ENCODE data around the gene CHST2.

CHST2 gene

GRCh38 chr3:143135150-143135549, 15.6 kb downstream of the CHST2 start:
- no peak for DNase-seq

GRCh38 chr3:143137435-143138036, 18.0 kb downstream of the CHST2 start:
- no peak for DNase-seq

DNA sequence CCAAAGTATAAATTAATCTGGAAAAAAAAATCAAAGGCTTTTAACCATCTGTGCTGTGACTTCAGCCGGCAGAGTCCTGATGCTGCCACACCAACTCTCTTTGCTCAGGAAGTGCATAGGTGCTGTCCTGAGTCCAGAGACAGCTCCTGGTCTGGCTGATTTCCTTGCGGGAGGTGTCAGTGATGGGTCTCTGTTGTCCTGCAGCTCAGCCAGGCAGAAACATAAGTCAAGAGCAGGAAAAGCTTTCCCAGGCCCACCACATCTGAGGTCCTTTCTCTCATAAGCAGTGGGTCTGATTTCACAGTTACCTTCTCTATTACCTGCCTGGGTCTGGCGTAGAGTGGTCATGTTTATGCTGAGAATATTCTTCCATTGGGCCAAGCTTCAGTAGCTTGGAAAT, 19.4 kb downstream of the CHST2 start:
- no peak for DNase-seq

DNA sequence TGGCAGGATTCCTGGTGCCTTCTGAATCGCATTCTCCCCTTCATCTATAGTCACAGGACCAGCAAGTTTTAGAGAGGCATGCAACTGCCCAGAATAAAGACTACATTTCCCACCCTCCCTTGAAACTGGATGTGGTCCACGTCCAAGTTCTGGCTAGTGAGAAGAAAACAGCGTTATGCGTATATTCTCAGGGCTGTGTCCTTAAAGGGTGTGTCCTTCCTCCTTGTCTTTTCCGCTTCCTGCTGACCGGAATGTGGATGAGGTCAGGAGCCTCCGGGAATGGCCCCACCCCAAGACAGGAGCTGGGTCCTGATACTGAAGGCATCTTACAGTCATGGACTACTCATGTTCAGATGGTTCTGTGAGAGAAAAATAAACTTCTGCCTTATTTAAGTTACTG, 20.2 kb downstream of the CHST2 start:
- no peak for DNase-seq

DNA sequence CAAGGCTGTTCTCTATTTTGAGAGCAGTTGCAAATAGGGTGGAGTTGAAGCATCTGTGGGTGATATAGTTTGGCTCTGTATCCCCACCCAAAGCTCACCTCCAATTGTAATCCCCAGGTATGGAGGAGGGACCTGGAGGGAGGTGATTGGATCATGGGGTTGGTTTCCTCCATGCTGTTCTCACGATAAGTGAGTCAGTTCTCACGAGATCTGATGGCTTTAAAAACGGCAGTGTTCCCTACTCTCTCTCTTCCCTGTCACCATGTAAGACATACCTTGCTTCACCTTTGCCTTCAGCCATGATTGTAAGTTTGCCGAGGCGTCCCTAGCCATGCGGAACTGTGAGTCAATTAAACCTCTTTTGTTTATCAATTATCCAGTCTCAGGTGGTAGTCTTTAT, 21.0 kb downstream of the CHST2 start:
- DNase-seq, result no peak

DNA sequence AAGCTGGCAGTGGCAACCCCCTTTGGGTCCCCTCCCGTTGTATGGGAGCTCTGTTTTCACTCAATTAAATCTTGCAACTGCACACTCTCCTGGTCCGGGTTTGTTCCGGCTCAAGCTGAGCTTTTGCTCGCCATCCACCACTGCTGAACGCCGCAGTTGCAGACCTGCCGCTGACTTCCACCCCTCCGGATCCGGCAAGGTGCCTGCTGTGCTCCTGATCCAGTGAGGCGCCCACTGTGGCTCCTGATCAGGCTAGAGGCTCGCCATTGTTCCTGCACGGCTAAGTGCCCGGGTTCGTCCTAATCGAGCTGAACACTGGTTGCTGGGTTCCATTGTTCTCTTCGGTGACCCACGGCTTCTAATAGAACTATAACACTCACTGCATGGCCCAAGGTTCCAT, 22.8 kb downstream of the CHST2 start:
- DNase-seq, result no peak

DNA sequence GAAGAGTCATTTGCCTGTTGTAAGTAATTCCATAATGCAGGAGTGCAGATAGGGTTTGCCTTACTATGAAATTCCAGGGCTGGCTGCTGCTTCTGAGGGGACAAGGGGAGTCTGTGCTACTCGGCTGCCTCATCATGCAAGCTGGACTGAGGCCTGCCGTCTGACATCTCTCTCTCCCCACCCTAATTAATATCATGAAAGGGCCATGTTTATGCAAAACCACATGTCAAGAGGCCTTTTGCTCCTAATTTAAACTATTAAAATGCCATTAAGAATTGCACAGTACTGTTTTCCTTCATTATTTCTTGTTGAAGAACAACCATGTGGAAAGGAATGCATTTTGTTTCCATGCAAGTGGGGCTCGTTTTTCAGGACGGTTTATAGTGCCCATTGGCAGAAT, 26.3 kb downstream of the CHST2 start:
- no peak for DNase-seq

DNA sequence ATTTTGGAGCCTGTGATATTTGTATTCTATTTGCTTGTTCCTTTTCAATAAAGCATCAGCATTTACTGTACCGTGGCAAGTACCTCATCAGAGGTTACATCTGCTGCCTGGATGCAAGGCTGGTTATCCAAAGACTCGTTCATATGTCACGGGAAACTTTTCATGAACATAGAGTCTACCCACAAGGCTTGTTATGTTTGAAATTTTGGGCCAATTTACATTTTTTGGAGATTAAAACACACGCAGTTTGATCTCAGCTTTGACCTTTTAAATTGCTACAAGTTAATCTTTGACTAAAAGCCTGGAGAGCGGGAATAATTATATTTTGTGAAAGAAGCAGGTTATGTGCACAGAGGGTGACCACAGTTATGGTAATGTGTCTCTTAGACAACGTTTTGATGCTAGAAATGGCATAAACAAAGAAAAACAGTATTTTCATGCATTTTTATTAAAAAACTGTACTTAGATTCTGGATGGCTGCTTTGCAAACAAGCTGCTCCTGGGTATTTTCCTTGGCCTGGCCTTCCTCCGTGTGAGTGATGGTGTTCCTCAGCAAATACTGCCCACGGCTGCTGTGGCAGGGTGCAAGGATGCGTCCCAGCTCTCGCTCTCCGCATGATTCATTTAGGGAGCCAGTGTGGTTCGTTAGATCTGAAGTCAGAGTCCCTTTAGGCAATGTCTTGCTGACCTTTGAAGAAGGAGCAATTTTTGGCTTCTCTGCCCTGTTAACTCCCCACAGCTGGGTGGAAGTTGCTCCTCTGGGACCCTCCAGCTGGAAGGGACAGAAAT, 27.1 kb downstream of the CHST2 start:
- DNase-seq, result no peak

- no peak for DNase-seq
These were observed 28.1 kb downstream of the CHST2 start for GRCh38 chr3:143147707-143148106.

DNA sequence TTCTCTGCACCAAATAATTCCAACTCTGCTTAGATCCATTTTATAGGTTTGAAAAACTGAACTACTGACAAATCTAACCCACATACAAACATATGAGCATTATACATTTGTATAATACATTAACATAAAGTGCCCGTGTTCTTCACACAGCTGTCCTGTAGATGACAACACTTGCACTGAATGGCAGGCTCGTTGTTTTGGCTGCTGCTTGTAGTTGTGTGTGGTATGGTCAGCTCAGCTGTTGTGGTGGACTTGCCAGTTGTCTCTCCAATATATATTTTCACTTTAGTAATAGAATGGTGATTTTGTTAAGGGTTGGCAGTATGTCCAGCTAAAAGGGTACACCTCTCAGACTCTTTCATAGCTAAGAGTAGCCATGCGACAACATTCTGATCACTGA, 30.5 kb downstream of the CHST2 start:
- DNase-seq, result no peak

GRCh38 chr3:143151004-143151731, 31.6 kb downstream of the CHST2 start:
- no peak for DNase-seq

DNA sequence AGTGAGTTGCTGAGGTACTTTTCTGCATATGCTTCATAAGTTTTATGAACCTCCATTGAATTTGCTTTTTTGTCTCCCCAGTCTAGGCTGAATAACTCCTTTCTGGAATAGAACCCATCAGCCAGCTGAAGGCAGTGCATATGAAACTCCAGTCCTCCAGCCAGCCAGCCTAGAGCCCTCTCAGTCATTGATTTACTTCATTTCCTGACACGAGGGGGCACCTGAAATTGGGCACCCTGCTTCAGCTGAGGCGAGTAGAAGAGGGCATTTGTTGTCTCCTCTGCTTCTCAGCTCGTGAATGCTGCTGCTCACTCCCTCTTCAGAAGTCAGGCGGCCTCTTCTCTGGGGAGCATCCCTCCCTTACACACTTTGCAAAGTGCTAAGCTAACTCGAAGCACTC, 32.5 kb downstream of the CHST2 start:
- no peak for DNase-seq

DNA sequence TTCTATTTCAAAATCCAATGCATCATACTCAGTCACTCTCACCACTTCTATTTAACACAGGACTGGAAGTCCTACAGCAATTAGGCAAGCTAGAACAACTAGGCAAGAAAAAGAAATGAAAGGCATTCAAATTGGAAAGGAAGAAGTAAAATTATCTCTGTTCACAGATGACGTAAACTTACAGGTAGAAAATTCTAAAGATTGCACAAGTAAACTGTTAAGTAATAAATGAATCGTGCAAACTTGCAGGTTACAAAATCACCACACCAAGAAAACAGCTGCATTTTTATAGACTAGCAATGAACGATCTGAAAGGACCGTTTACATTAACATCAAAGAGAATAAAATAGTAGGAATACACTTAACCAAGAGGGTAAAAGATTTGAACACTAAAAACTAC, 36.2 kb downstream of the CHST2 start:
- no peak for DNase-seq

DNA sequence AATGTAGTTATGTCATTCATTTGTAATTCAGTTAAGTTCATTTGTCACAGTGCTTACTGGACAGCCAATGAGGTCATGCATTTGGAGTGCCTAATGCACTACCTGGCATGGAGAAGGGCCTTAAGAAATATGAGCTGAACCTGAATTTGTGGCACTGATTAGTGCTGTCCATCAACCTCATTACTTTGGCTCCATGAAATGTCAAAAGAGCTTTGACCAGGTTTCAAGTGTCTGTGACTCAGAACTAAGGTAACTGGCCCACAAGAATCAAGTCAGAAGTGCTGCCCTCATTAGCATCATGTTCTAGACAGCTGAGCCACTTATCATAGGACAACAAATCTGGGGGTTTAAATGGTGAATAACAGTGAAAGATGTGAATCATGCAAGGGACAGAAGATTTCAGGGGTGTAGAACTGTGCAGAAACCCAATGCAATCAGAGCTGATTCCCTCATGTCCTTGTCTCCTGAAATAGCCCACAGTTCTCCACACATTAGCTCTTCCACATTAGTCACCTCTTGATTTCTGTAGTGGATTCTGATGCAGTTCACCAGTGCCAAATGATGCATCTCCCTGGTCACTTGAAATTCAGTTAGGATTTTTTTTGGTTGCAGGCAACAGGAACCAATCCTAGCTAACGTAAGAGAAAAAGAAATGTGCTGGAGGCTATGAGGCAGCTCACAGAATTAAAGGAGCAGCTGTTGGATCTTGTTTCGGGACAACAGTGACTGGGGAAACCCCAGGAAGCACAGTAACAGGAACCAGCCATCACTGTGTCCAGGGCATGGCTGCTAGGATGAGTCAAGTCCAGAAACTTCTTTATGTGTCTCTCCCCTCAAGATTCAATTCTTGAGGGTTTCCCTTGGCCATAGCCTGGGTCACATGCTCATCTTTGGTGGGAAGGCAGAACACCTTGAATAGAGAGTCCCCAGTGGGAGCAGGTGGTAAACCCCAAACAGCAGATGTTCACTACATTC, 38.7 kb downstream of the CHST2 start:
- no peak for DNase-seq

- no peak for DNase-seq
These were observed 40.9 kb downstream of the CHST2 start for GRCh38 chr3:143160437-143160836.

DNA sequence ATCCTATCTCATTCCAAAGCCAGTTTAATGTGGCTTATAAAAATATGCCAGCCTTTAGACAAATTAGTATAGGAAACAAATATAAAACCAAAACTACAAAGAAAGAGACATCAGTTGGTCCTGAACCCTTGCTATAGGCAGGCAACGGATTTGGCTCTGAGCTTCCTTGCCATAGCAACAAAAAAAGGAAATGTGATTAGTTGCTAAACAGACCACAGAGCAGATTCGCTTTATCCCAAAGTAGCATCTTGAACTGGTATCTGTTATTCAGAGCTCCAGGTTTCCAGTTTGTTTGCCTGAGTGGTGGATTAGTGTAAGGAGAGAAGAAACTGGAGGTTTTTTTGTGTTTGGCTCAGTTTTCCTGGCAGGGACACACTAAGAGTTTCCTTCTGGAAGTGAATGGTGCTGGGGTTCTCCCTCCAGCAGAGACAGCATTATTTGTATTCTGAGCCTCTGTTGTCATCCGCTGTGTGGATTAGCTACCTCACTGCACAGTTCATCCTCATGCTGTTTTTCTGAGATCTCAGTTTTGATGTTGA, 44.1 kb downstream of the CHST2 start:
- no peak for DNase-seq

- no peak for DNase-seq
These were observed 45.6 kb downstream of the CHST2 start for GRCh38 chr3:143165211-143165610.

GRCh38 chr3:143165612-143166285, 46.2 kb downstream of the CHST2 start:
- DNase-seq, result peak; percentile 39

- DNase-seq, result no peak
These were observed 46.8 kb downstream of the CHST2 start for GRCh38 chr3:143166376-143166775.

DNA sequence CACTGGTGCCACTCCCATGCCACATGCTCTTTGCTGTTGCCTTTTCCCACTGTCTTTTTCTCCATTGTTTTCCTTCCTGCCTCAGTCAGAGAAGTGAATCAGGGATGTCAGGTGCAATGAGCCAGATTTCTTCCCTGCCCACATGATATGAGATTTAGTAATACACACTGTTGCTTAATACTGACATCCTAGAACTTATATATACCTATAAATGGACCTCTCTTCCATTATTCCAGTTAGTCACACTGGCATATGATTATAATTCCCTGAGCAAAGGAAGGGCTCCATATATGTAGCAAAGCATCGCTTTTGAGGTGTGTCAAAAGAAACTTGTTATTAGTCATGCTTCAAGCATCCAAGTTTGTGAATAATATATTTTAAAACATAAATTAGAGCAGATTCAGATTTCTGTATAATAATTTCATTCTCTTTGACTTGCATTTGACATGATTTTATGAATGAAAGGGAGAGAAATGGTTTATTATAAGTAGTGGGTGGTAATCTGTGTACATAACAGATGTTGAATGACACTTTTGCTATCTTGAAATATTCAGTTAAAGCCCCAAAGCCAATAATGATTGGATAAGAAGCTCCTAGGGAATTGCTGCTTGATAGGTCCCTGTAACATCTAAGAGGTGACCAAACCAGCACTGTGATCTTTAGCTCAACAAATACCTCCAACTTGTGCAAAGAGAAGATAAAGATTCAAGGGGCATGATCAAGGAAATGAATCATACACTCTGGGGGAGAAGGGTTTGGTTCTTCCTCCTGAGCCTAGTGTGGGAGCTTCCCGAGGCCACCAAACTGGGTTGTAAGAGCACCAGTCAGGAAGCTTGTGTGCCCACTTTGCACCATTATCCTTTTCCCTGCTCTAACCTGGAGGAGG, 48.6 kb downstream of the CHST2 start:
- no peak for DNase-seq

- DNase-seq, result no peak
These were observed 49.3 kb downstream of the CHST2 start for GRCh38 chr3:143168855-143169192.
